Transverse colon (tissue), 4 donors: Measurements from ENCODE around the gene HELZ.
"Not testable (repeated sequence)": the region's sequence is repeated elsewhere in the genome, so short reads cannot be mapped to it uniquely, and the experiment has no call there.

Experiments used
- CTCF ChIP-seq, 5 experiments: fragments of 200-600 bp in 3 of 5; fragments of 450-650 bp in 2 of 5; sonication (generic) in 3 of 5; IDR thresholded peaks; 1 replicate in 2 of 5; 2 replicates in 3 of 5; pipeline ENCODE4 v1.5.1; 2016 to 2017; ENCODE audit warnings: antibody characterized with exemption in 5 of 5, inconsistent platforms in 3 of 5, mild to moderate bottlenecking in 2 of 5, moderate library complexity in 1 of 5
- EP300 ChIP-seq: sonication (generic); formaldehyde crosslinking; IDR thresholded peaks from one replicate; pipeline ENCODE4 v1.6.1; 2017; ENCODE audit warnings: antibody characterized with exemption, low read depth
- POLR2A ChIP-seq: fragments of 450-650 bp; IDR thresholded peaks from one replicate; pipeline ENCODE4 v1.6.1; 2016; ENCODE audit warnings: antibody characterized with exemption, mild to moderate bottlenecking, moderate library complexity
- POLR2AphosphoS5 ChIP-seq, 3 donors: sonication (generic); formaldehyde crosslinking; IDR thresholded peaks; one replicate each; pipeline ENCODE4 v1.6.1; 2016; ENCODE audit warnings: antibody characterized with exemption in 3 of 3

DNA sequence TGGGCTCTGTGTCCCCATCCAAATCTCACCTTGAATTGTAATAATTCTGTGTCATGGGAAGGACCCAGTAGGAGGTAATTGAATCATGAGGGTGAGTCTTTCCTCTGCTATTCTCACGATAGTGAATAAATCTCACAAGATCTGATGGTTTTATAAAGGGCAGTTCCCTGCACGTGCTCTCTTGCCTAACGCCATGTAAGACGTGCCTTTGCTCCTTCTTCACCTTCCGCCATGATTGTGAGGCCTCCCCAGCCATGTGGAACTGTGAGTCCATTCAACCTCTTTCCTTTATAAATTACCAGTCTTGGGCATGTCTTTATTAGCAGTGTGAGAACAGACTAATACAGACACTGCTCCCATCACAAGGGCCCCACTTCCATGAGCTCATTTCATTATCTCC, 203.9 kb downstream of the HELZ start:
- TF ChIP-seq CTCF (IDR thresholded peaks at IDR 0.05); EP300; POLR2A; POLR2AphosphoS5 (IDR thresholded peaks at IDR 0.05): not testable (repeated sequence)
